ENCODE measurements around the gene LMO2.

DNA sequence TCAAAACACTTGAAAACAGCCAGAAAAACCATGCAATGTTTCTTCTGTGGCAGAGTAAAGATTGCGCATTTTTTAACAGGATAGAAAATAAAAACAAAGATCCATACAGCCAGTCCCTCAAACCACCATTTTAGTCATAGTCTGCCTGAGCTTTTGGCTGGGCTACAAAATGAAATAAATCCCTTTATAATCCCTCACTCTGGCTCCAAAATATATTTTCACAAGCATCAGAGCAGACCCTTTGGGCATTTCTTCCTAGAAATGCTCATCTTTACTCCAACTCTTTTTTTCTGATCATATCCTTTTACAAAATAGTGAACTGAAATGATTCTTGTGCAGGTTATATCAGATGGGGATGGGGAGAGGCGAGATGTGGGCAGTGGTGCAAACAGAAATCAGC, 31.8 kb upstream of the LMO2 start:
- TF ChIP-seq, protein P1, sequence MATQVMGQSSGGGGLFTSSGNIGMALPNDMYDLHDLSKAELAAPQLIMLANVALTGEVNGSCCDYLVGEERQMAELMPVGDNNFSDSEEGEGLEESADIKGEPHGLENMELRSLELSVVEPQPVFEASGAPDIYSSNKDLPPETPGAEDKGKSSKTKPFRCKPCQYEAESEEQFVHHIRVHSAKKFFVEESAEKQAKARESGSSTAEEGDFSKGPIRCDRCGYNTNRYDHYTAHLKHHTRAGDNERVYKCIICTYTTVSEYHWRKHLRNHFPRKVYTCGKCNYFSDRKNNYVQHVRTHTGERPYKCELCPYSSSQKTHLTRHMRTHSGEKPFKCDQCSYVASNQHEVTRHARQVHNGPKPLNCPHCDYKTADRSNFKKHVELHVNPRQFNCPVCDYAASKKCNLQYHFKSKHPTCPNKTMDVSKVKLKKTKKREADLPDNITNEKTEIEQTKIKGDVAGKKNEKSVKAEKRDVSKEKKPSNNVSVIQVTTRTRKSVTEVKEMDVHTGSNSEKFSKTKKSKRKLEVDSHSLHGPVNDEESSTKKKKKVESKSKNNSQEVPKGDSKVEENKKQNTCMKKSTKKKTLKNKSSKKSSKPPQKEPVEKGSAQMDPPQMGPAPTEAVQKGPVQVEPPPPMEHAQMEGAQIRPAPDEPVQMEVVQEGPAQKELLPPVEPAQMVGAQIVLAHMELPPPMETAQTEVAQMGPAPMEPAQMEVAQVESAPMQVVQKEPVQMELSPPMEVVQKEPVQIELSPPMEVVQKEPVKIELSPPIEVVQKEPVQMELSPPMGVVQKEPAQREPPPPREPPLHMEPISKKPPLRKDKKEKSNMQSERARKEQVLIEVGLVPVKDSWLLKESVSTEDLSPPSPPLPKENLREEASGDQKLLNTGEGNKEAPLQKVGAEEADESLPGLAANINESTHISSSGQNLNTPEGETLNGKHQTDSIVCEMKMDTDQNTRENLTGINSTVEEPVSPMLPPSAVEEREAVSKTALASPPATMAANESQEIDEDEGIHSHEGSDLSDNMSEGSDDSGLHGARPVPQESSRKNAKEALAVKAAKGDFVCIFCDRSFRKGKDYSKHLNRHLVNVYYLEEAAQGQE (IDR thresholded peaks at IDR 0.05; ENCODE audit: insufficient read depth in 1 of 2, low read depth in 2 of 2, low read length in 1 of 2), result no peak
- TF ChIP-seq, protein P2, sequence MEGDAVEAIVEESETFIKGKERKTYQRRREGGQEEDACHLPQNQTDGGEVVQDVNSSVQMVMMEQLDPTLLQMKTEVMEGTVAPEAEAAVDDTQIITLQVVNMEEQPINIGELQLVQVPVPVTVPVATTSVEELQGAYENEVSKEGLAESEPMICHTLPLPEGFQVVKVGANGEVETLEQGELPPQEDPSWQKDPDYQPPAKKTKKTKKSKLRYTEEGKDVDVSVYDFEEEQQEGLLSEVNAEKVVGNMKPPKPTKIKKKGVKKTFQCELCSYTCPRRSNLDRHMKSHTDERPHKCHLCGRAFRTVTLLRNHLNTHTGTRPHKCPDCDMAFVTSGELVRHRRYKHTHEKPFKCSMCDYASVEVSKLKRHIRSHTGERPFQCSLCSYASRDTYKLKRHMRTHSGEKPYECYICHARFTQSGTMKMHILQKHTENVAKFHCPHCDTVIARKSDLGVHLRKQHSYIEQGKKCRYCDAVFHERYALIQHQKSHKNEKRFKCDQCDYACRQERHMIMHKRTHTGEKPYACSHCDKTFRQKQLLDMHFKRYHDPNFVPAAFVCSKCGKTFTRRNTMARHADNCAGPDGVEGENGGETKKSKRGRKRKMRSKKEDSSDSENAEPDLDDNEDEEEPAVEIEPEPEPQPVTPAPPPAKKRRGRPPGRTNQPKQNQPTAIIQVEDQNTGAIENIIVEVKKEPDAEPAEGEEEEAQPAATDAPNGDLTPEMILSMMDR (IDR thresholded peaks at IDR 0.05), result no peak
- no peak for TF ChIP-seq POLR2AphosphoS5 (IDR thresholded peaks at IDR 0.05; ENCODE audit: low read depth, low read length)
- TF ChIP-seq SIN3A (IDR thresholded peaks at IDR 0.05; ENCODE audit: borderline replicate concordance, insufficient read depth, low read depth, low read length), result no peak
